Measurements from ENCODE around the gene PCP4. TPM values are rescaled to one million over a fixed set of nuclear protein-coding genes. Genes with fewer than 3 reads are reported as not detected.
A peak's percentile ranks its signal among the peaks of the same experiment; 100 is the strongest.

The PCP4 gene
- total RNA-seq, 1 donor from 2014 or later = 20.3 TPM

DNA sequence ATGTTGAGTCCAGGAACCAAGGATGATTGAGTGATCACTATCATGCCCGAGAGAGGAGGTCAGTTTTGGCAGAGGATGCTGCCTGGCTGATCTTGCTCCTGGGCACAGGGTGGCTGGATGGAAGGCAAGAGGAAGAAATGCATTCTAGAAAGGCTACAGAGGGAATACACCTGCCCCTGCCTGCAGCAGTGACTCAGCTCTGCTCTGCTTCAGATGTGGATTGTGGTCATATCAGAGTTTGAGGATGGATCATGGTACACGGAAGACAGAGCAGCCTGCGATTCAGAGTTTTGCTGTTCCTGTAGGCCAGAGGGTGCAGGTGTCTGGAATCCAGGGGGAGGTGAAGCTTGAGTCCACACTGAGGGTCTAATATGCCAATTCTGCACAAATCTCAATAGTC, 37.2 kb downstream of the PCP4 start:
- no peak overlapping the region for H3K4me3 Mint-ChIP-seq
- no peak for DNase-seq (ENCODE audit: extremely low spot score, unreplicated experiment)
- no peaks in the 10 kb centered on the region for H3K9me3 Mint-ChIP-seq
- no peaks in the 10 kb centered on the region for H3K27me3 Mint-ChIP-seq
- no peaks in the 10 kb centered on the region for H3K36me3 Mint-ChIP-seq
- no peak overlapping the region for H3K27ac Mint-ChIP-seq
- TF ChIP-seq, protein P1, sequence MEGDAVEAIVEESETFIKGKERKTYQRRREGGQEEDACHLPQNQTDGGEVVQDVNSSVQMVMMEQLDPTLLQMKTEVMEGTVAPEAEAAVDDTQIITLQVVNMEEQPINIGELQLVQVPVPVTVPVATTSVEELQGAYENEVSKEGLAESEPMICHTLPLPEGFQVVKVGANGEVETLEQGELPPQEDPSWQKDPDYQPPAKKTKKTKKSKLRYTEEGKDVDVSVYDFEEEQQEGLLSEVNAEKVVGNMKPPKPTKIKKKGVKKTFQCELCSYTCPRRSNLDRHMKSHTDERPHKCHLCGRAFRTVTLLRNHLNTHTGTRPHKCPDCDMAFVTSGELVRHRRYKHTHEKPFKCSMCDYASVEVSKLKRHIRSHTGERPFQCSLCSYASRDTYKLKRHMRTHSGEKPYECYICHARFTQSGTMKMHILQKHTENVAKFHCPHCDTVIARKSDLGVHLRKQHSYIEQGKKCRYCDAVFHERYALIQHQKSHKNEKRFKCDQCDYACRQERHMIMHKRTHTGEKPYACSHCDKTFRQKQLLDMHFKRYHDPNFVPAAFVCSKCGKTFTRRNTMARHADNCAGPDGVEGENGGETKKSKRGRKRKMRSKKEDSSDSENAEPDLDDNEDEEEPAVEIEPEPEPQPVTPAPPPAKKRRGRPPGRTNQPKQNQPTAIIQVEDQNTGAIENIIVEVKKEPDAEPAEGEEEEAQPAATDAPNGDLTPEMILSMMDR (conservative IDR thresholded peaks at IDR 0.05) = no peak
- H3K4me1 Mint-ChIP-seq (ENCODE audit: unreplicated experiment) = peaks cover 9% of the 10 kb centered on the region

DNA sequence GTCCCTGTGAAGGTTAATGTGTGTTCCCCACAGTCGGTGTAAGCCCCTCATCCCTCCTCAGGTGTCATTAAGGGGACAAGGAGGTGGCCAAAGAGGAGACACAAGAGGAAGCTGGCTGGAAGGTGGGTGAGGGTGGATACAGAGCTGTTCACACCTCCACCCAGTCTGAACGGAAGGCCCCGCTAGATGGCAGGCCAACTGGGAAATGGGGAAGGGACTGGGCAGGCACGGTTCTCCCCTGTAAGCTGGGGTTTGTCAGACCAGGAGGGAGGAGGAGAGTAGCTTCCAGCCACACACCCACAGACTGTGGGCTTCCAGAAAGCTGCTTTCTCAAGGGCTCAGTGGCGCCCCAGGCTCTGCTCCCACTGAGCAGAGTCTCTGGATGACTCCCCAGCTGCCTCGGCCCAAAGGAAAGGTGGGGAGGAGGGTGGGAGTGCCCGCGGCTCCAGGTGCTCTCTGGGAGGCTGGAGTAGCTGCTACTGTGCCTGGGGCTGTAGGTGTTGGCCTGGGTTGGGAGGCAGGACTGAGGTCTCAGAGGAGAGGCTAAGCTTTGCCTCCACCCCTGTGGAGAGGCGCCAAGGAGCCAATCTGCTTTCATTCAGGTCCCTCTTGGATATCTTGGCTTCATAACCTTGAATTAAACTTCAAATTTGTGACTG, 41.2 kb downstream of the PCP4 start:
- Mint-ChIP-seq H3K27ac (no peak overlapping the region), H3K27me3 (no peaks in the 10 kb centered on the region)

DNA sequence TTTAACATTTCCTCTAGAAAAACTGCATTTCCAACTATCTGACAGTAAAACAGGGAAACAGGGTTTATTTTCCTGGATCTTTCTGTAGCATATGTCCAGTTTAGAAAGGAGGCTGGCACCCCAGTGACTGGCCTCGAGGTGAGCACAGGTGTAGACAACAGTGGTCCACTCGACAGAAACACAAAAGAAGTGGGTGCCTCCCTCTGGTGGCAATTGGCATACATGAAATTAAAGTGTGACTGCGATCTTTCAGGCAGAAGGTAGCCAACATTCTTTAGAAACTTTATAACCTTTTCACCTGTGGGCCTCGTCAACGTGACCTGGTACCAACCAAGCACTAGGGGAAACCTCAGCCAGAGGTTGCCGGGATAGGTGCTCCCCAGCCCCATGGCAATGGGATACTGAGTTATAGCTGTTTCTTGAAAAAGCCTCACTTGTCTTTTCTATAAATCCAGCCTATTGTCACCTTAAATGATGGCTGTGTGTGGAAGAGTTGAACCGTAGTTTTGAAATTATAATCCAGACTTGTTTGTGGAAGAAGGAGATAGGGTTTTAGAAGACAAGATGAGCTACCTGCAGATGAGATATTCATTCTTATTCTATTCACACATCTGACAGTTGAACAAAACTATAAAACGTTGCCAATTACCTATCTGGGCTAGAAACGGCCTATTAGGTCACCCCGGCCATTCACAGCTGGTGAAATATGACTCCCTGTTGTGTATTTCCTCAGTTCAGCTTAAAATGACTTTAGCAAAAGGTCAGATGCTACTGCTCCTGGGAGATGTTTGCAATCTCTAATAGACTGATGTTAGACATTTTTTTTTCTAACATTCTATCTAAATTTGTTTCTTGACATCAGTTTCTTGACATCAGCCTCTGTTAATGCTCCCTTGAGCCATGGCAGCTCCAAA, 44.3 kb downstream of the PCP4 start:
- Mint-ChIP-seq H3K4me3 (no peak overlapping the region), H3K4me1 (ENCODE audit: unreplicated experiment) (peaks cover 24% of the 10 kb centered on the region), H3K9me3 (no peaks in the 10 kb centered on the region), H3K27ac (no peak overlapping the region), H3K27me3 (no peaks in the 10 kb centered on the region), H3K36me3 (no peaks in the 10 kb centered on the region)
- TF ChIP-seq, protein P1 (conservative IDR thresholded peaks at IDR 0.05) = peak; percentile 48
- DNase-seq (ENCODE audit: extremely low spot score, unreplicated experiment) = no peak

More for the DNA sequence above, 41.2 kb downstream of the PCP4 start:
- H3K4me3 Mint-ChIP-seq = peak overlapping the region; percentile 48
- H3K4me1 Mint-ChIP-seq (ENCODE audit: unreplicated experiment) = peaks cover 17% of the 10 kb centered on the region
- no peak for DNase-seq (ENCODE audit: extremely low spot score, unreplicated experiment)
- H3K9me3 Mint-ChIP-seq = no peaks in the 10 kb centered on the region
- TF ChIP-seq, protein P1 (conservative IDR thresholded peaks at IDR 0.05) = no peak
- no peaks in the 10 kb centered on the region for H3K36me3 Mint-ChIP-seq

DNA sequence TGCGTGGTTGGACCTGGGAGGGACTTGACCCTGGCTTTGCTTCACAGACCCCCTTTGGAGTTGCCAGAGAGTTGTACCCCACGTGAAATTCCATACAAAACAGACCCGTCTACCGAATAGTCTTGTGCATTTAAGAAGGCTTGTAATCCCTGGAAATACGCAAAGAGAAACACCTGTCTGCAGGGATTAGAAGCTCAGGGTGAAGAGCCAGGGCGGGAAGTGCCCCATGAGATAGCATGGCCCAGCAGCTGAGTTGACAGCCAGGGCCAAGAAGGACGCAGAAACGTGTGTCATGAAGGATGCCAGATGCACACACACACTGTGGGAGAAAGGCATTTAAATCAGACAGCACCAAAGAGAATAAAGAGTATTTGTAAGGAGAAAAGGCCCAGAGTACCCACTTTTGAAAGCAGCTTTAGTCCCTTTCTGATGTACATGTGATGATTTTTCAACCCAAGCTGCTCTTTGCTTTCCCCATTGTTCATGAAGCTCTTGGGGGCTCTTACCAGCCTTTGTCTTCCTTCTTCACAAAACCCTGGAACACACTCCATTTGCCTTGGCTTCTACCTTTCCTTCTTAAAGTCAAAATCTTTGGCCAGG, 46.6 kb downstream of the PCP4 start:
- no peak for DNase-seq (ENCODE audit: extremely low spot score, unreplicated experiment)
- Mint-ChIP-seq H3K27ac (no peak overlapping the region), H3K9me3 (no peaks in the 10 kb centered on the region), H3K36me3 (no peaks in the 10 kb centered on the region), H3K4me1 (ENCODE audit: unreplicated experiment) (peaks cover 19% of the 10 kb centered on the region), H3K27me3 (no peaks in the 10 kb centered on the region), H3K4me3 (no peak overlapping the region)
- TF ChIP-seq, protein P1 (conservative IDR thresholded peaks at IDR 0.05) = no peak

DNA sequence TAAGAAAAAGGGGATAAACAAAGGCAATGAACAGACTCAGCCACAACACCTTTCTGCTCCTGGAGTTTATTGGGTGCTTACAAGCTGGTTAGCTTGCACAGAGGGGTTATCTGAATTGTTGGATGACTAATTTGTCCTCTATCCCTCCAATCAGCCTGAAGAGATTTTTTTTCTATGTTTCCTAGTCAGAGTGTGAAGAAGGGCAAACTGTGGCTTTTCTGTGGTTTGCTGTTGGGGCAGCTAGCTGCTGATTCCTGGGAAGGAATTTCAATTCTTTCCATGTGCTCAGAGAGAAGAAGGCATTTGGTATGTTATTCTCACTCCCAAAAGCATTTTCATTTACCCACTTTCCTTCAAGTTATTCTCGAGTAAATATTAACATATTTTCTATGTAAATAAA, 48.6 kb downstream of the PCP4 start:
- TF ChIP-seq, protein P1 (conservative IDR thresholded peaks at IDR 0.05) = no peak
- H3K4me1 Mint-ChIP-seq (ENCODE audit: unreplicated experiment) = peaks cover 18% of the 10 kb centered on the region
- no peak overlapping the region for H3K27ac Mint-ChIP-seq
- no peak for DNase-seq (ENCODE audit: extremely low spot score, unreplicated experiment)
- H3K36me3 Mint-ChIP-seq = no peaks in the 10 kb centered on the region
- no peaks in the 10 kb centered on the region for H3K27me3 Mint-ChIP-seq
- no peak overlapping the region for H3K4me3 Mint-ChIP-seq
- no peaks in the 10 kb centered on the region for H3K9me3 Mint-ChIP-seq
